ENCODE measurements around the gene PIK3R4.

Gene PIK3R4

DNA sequence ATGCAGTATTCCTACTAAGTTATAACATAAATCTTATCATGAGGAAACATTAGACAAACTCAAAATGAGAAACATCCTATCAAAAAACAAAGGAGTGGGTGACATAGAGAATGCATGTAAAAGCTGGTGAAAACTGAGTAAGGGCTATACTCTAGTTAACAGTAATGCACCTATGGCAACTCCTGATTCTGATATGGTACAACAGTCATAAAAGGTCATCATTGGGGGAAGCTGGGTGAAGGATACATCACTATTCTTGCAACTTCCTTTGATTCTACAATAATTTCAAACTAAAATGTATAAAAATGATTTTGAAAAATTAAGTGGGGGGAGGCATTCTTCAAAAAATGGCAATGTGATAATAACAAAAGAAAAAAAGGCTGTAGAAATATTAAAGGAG is 6.8 kb downstream of the PIK3R4 start:
- no peak for DNase-seq

DNA sequence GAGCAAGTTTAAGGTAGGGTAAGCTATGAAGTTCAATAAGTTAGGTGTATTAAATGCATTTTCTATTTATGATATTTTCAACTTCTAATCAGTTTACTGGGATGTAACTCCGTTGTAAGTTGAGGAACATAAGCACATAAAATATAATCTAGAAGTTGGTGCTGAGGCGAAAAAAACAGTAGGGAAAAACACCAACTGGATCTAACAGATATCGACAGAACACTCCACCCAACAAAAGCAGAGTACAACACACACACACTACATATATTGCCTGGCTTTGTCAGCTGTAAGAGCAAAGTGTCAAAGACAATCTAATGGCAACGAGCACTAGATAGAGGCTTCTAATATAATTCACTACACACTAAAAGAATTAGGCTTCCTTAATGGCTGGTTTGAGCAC is 8.4 kb downstream of the PIK3R4 start:
- DNase-seq, result no peak

DNA sequence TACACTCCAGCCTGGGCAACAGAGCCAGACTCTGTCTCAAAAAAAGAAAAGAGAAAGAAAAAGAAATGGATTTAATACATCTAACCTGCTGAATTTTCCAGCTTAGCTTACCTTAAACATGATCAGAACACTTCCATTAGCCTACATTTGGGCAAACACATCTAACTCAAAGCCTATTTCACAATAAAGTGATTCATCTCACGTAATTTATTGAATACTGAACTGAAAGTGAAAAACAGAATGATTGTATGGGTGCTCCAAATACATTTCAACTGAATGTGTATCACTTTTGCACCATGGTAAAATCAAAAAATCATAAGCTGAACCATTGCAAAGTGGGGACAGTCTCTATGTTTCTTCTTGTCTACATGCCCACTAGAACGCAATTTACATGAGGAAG is 9.0 kb downstream of the PIK3R4 start:
- no peak for DNase-seq

DNA sequence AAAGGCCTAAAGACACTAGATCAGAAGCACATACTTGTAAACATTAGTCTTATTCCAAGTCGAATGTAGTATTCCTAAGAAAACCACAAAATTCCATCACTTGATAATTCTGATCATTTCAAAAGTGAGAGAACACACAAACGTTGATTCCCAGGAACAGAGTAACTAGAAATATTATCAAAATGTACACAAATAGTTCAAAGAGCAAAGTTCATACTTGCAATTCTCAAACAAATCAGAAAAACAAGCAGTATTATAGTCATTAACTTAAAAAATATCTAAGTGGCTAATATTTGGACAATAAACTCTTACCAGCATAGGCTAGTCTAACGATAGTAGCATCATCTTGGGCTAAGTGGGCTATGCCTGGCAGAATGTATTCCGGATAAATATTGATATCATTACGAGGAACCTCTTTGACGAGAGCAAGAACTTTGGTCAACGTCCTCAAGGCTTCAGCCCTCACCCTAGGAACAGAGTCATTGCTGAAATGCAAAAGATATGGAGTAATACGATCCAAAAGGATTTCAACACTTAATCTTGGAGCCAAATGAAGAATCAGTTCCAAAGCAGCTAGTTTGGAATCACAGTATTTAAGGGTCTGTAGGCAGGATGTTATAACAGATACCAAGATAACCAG is 13.3 kb downstream of the PIK3R4 start:
- no peak for DNase-seq

DNA sequence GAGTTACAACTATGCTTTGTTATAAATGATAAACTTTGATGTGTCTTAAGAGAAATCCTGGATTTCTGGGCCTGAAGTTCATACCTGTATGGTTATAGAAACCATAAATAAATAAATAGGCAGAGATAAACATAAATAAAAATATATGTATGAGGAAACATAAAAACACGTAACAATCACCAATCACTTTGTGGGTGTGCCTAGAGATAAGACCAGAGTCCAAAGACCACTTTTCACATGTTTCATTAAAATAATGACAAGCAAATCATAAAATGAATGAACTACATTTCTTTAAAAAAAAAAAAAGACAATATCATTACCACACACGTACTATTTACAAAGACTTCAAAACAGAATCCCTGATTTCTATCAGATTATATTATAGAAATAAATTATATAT is 14.1 kb downstream of the PIK3R4 start:
- no peak for DNase-seq

DNA sequence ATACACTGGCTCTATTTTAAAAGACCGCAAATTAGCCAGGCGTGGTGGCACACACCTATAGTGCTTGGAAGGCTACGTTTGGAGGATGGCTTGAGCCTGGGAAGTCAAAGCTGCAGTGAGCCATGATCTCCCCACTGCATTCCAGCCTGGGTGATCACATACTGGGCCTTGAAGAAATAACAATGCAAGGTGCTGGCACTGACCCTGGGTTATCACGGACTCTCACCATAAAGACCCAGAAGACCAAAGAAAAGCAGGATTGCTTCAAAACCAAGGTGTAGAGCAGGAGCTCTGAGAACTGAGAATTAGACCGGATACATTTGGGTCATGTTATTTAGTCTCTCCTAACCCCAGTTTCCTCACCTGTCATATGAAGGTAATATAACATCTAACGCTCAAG is 14.8 kb downstream of the PIK3R4 start:
- DNase-seq, result no peak

DNA sequence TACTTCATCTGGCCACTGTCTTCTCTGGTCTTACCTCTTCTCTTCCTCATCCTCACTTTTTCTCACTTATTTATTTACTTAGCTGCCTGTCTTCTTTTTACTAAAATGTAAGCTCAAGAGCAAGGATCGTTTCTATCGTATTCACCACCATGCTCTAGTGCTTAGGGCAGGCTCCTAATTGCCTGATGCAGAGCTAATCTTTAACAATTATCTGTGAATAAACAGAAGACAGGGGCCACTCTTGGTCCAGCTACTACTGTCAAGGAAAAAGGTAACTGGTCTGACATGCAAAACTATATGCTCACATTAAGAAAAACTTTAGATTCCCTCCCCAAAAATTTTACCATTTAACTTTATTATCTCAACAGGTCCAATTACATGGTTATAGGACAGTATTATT is 17.5 kb downstream of the PIK3R4 start:
- DNase-seq, result no peak

DNA sequence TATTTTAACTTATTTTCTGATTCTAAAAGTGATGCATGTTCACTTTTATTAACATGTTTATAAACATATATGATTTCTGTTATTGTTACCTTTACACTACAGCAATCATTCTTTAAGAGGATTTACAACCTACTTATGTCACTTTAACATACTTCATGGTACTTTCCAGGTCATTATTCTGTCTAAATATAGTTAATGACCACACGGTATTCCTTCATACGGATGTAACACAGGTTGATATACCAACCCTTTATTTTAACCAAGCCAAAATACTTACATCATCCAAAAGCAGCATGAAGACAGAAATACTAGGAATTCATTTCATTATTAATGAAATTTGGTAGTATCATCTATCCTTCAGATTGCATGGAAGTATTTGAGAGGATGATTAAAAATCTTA is 18.6 kb downstream of the PIK3R4 start:
- DNase-seq, result no peak

DNA sequence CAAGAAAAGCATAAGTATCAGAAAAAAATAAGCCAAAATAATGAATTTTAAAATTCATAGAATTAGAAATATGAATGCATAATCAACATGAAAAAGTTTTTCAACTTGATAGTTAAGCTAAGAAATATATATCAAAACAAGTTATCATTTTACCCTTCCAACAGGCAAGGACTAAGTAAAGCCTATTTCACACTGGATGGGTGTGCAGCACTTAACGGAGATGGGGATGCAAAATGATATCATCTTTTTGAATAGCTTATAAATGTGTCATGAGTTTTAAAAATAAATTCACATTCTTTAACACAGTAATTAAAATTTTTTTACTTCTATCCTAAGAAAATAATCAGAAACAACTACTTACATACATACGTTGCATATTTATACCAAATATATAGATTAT is 20.9 kb downstream of the PIK3R4 start:
- no peak for DNase-seq

DNA sequence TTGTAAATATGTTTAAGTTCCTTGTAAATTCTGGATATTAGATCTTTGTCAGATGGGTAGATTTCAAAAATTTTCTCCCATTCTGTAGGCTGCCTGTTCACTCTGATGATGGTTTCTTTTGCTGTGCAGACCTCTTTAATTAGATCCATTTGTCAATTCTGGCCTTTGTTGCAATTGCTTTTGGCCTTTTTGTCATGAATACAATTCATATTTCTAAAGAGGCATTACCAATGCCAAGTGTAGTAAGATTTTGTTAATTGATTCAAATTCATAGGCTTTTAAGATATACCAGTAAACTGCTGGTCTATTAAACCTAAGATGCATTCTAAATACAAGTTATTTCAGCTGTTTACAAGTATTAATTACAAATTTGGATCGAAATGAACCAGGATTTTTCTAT is 31.0 kb downstream of the PIK3R4 start:
- no peak for DNase-seq

DNA sequence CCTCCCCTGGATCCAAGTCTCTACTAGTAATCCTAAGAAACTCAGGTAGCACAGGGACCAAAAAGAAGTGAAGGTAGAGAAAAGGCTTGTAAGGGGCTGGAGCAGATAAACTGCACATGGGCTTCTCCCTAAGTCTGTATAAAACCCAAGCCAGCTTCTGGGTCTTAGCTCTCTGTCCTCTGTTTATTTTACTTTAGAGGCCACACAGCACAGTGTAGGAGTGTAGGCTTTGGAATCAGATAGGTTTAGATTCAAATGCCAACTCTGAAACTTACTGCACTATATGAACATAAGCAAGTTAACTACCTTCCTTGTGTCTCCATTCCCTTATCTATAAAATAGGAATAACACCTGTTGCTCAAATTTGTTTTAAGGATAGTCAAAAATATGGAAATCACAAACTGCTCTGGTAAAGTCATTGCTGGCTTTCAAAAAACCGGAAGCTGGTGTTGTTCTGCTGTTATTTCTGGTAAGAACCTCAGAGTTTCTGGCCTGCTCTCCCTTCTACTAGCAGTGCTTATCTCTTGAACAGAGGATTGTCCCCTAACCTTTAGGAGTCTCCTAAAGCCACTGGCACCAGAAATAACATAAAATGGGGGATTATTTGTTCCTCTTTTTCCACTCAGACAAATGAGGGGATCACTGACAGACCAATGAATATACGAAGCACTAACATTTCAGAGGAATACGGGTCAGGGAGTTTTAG is 33.8 kb downstream of the PIK3R4 start:
- no peak for DNase-seq

DNA sequence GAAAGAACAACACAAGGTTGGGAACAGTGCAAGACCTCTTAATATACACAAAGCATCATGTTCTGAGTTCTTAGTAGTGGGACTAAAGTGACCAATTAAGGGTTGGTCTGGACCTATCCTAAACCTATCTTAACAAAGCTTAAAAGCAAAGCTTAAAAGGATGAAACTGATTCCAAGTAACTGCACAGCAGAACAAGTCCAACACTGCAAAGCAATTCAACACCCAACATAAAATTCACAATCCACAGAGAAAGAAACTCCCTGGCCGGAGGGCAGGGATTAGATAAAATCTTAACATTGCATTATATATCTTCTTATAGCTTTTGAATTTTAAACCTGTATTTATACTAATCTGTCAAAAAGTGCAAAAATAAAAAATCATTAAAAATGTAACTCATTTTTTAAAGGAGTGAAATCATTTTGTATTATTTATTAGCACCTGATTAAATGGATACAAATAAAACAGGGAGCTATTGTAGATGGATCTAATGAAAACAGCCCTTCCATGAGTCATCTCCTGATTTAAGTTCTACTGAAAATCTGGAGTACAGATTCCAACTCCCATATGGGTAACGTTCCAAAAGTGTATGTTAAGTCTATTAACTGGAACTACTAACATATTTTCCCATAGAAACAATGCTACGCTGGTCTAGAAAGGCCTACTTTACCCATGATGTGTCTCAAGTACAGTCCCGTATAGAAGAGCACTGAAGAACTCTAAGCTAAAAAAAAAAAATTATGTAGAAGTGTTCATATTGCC is 34.9 kb downstream of the PIK3R4 start:
- DNase-seq, result no peak

DNA sequence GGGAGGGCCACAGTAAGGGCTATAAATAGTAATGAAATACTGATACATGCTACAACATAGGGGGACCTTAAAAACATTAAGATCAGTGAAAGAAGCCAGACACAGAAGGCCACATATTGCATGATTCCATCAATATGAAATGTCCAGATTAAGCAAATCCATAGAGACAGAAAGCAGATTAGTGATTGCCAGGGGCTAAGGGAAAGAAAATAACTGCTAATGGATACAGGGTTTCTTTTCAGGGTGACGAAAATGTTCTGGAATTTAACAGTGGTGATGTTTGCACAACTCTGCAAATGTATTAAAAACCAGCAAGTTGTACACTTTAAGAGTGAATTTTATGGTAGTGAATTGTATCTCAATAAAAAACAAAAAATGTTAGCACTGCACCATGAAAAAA is 37.0 kb downstream of the PIK3R4 start:
- DNase-seq, result no peak

DNA sequence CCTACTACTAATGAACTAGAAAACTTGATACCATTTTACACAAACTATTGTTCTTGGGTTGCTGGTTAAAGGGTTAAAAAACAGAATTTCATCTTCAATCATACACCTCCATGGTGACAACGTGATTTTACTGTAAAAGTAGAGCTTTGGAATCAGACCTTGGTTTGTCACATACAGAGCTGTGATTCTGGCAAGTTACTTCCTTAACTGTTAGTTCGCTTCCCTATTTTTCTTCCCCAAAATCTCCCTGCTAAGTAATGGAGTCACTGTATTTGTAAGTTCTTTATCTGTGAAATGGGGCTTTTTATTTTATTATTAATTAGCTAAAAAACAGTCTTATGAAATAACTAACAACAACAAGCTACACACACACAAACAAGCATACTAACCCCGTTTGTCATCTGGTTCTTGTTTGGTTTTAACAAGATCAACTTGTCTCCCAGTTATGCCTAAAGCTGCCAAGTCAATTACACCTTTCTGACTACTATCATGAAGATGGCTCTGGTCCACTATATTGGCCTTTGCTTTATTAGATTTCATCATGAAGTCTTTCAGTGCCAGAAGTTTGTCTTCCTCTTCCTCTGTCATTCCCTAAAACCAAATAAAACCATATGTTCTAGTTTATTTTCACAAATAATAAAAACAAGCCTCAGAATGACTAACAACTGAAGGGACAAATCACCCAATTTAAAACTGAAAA is 38.6 kb downstream of the PIK3R4 start:
- DNase-seq, result peak in 1 of 2 experiments; percentile 19

DNA sequence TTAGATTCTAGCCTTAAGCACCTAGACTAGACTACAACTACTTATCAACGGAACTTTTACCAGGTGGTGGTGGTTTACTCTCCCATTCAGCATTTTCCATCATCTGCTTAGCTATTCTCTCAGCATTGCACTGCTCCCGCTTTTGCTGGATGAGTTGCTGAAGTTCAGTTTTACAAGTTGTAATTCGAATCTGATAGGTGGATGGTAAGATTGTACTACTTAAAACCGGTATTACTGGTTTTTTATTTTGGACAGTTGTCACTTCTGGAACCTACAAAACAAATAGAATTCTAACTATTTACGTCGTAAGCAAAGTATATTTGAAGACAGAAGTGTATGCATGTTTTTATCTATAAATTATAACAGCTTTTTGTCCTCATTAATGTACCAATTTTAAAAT is 41.1 kb downstream of the PIK3R4 start:
- no peak for DNase-seq

DNA sequence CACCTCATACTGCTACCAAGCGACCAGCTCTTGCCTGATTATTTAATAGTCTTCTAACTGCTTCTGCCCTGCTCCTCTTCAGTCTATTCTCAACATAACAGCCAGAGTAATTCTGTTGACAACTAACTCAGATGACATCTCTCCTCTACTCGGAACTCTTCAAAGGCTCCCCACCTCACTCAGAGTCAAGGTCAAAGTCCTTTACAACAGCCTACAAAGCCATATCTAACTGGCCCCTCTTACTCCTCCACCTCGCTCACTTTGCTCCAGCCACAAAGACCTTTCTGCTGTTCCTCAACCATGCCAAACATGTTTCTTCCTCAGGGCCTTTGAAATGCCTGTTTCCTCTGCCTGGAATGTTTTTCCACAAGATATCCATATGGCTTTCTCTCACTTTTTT is 43.6 kb downstream of the PIK3R4 start:
- DNase-seq, result no peak

DNA sequence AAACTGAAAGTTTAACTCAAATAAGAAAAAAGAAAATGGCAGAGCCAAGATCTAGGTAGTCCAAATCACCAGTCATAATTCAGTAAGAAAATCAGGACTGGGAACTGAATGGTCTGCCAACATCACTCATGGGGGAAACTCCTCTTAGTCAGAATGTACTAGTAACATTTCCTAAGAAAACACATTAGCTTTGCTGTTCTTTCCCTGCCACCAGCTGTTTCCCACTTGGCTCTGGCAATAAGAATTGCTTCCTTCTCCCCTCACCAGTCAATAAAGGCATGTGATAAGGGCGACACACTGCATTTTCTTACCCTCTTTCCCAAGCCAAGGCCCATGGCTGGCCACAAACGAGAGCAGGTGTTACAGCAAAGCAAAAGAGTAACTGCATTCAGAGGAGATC is 46.1 kb downstream of the PIK3R4 start:
- no peak for DNase-seq

DNA sequence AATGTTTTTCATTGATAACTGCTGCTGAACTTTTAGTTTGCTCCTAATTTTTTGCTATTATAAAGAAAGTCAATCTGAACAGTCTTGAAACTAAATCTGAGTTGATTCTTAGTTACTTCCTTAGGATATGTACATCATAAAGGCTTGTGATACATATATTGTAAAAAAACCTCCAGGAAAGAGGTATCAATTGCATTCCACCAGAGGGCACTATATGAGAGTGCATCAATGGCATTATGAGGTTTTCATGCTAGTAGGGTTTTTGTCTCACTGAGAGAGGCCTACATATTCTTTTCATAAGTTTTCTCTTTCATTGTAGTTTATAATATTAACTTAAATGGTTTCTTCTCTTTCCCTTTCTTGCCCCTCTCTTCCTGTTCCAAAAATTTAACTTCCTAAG is 46.9 kb downstream of the PIK3R4 start:
- DNase-seq, result peak; percentile 74 to 79

DNA sequence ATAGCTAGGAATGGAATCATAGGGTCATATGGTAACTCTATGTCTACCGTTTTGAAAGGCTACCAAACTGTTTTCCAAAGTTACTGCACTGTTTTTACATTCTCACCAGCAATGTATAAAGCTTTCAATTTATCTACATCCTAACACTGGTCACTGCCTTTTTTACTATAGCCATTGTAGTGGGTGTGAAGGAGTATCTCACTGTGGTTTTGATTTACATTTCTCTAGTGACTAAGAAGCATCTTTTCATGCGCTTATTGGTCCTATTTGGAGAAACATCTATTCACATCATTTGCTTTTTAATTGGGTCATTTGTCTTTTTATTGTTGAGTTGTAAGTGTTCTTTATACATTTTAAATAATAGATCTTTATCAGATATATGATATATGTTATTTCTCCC is 53.3 kb downstream of the PIK3R4 start:
- no peak for DNase-seq

DNA sequence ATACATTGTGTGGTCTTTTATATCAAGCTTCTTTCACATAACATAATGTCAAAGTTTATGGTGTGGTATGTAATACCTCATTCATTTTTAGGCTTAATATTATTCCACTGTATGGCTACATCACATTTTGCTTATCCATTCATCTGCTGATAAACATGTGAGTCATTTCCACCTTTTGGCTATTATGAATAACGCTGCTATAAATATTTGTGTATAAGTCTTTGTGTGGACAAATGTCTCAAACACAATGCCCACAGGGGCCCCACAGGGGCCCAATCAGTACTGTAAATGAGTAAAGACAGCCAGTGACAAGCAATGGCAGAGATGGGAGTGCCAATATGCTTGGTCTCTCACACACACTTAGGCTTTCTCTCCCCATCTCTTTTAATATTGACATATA is 54.2 kb downstream of the PIK3R4 start:
- no peak for DNase-seq

DNA sequence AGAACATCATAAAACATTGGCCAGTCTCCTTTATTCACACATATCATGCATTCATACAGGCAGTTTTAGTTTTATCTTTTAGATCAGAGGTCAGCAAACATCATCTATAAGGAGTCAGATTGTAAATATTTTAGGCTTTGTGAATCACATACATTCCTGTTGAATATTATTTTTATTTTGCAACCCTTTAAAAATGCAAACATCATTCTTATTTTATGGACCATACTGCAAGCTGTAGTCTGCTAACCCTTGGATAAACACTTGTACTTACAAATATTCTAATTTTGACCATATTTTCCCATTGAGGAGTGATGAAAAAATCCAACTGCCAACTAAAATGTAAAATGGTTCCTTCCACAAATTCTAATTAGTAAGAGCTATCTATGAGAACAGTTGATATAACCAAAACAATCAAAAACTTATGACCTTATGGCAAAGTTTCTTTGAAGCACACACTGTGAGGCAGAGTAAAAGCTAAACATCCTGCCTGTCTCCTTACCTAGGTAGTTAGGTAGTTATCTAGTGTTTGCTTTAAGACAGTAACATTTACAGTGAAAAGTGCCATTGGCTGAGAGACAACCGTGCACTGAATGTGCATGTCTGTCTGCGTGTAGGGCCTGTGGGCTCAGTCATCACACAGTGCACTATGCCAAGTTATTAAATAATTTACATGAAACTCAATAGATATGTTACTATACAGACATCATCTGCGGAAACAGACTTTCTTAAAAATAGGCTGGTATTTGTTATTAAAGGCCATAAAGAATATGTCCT is 57.7 kb downstream of the PIK3R4 start:
- DNase-seq, result no peak

DNA sequence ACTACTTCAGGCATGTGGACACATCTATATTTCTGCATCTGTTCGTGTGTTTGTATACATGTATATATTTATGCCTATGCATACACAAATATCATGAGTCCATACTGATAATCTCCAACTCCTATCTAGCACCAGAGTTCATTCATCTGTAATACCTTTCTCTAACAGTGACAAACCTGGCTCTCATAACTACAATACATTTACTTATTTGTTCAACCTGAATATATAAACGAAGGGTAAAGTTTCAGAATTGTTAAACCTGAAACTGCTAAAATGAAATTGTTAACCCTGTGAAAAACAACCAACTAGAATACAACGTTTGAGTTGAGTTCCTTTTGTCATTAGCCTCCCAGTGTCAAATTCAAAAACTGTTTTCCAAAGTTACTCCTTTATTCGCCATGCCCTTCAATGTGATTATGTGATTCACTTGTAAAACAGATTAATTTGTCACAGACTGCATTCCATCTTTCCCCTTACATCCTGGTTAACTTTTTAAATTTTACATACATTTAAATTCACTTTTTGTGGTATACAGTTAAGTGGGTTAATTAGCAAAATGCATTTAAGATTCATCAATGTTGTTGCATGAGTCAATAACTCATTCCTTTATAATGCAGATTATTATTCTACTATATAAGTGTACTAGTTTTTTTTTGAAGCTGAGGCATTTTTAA is 58.5 kb downstream of the PIK3R4 start:
- DNase-seq, result no peak

Measured in AML-193 (cell line).